GM12801 (cell line): ENCODE measurements around the gene UBE2J2.

Experiments used
- TF ChIP-seq, protein P1 (sequence below): IDR thresholded peaks from one replicate; pipeline ENCODE4 v1.5.1; 2011; ENCODE audit warnings: control low read depth; ENCODE audit not compliant: insufficient read length; ENCODE audit errors: extremely low read depth

UBE2J2 gene

DNA sequence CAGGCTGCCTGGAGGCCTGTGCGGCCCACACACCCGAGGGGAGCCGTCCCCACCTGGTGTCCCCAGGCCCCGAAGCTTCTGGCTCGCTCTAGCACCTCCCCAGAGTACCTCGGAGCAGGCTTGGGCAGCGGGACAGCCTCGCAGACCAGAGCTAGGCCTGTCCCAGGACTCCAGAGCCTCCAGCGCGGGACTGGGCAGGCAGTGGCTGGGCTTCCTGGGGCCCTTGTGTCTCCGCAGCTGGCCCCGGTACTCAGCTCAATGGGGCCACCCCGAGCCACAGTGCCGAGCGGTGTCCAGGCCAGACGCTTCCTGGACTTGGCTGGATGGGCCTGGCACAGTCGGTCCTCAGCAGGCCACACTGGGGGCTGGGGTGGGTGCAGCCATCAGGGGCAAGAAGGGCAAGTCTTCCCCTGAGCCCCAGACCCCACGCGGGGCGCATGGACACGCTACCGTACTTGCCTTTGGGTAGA, 11.5 kb upstream of the UBE2J2 start:
- TF ChIP-seq, protein P1, sequence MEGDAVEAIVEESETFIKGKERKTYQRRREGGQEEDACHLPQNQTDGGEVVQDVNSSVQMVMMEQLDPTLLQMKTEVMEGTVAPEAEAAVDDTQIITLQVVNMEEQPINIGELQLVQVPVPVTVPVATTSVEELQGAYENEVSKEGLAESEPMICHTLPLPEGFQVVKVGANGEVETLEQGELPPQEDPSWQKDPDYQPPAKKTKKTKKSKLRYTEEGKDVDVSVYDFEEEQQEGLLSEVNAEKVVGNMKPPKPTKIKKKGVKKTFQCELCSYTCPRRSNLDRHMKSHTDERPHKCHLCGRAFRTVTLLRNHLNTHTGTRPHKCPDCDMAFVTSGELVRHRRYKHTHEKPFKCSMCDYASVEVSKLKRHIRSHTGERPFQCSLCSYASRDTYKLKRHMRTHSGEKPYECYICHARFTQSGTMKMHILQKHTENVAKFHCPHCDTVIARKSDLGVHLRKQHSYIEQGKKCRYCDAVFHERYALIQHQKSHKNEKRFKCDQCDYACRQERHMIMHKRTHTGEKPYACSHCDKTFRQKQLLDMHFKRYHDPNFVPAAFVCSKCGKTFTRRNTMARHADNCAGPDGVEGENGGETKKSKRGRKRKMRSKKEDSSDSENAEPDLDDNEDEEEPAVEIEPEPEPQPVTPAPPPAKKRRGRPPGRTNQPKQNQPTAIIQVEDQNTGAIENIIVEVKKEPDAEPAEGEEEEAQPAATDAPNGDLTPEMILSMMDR: no peak

DNA sequence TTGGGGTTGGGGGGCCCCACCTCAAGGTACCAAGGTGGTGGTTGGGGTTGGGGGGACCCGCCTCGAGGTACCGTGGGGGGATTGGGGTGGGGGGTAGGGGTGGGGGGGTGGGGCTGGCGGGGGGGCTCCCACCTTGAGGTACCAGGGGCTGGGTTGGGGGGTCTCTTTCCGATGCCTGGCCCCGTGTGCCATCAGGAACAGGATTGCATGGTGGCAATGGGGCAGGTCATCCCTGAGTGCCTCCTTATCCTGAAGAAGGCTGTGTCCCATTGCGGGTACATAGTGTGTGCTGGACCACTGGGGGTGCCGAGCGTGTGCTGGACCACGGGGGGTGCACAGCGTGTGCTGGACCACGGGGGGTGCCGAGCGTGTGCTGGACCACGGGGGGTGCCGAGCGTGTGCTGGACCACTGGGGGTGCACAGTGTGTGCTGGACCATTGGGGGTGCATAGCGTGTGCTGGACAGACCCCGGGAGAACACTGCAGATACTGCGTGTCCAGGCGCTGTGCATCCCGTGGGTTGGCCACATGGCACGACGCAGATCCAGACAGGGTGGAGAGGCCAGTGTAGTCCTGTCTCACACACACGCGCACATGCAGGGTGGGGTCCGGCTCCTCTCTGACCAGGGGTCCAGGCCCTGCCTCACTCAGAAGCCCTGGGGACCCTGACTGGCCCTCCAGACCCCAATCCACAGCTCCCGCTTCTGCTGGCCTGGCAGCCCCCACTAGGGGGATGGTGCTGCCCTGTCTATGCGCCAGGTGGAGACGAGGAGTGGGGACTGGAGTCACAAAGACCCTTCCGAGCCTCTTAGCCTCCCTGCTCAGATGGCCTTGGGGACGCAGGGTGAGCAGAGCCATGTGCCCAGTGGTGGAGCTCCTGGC, 10.8 kb upstream of the UBE2J2 start:
- TF ChIP-seq, protein P1: no peak

DNA sequence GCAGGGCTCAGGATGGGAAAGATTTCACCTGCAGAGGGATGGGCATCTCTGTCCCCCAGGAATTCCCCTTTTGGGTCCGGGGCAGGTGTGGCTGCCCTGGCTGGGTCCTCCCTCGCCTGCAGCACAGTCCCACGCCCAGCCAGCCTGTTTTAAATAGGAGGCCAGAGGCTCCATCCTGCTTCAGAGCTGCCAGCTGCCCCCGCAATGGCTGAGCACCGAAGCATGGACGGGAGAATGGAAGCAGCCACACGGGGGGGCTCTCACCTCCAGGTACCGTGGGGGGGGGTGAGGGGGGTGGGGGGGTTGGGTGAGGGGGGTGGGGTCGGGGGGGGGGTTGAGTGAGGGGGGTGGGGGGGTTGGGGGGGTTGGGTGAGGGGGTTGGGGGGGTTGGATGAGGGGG, 10.2 kb upstream of the UBE2J2 start:
- TF ChIP-seq, protein P1: no peak

DNA sequence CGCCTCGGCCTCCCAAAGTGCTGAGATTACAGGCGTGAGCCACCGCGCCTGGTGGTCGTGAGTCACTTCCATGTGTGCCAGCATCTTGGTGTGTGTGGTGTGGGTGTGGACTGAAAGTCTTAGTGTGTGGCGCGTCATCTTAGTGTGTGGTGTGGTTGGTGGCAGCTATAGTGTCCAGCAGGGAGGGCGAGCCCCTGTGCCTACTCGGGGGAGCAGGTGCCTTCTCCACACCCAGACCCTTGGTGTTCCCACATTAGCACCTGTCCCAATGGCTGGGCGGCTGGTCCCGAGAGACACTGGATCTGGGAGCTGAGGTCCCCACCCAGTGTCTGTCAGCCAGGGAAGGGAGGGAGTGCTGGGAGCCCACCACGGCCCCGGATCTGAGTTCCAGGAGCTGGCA, 9.3 kb upstream of the UBE2J2 start:
- TF ChIP-seq, protein P1: no peak

DNA sequence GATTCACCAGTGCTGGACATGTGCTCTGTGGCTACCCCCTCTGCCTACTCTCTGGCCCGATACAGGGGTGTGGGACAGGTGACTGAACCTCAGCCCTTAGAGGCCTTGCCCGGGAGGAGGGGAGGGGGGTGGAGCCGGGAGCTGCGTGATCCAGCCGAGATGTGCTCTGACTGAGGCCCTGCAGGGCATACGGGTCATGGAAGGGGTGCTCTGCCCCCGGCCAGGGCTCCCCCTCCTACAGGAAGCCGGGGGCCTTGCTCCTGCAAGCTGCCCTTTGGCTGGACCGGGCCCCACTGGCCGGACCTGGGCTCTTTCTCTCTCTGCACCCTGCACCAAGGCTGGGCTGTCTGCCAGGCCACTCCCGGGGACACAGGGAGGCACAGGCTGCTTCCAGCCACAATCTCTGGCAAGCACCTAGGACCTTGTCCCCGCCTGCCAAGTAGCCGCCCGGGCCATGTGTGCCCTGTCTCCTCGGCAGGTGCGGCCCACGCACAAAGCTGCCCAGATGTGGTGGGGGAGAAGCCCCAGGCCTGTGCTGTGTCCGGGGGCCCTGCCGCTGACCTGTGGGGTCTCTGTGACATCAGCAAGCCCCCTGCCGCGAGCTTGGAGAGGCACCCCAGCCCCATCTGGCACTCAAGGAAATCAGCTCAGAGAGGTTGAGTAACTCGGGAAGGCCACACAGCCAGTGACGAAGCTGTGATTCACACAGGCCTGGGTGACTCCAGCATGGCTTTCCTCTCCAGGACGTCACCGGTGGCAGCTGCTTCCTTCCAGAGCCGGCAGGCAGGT, 8.1 kb upstream of the UBE2J2 start:
- TF ChIP-seq, protein P1: no peak

DNA sequence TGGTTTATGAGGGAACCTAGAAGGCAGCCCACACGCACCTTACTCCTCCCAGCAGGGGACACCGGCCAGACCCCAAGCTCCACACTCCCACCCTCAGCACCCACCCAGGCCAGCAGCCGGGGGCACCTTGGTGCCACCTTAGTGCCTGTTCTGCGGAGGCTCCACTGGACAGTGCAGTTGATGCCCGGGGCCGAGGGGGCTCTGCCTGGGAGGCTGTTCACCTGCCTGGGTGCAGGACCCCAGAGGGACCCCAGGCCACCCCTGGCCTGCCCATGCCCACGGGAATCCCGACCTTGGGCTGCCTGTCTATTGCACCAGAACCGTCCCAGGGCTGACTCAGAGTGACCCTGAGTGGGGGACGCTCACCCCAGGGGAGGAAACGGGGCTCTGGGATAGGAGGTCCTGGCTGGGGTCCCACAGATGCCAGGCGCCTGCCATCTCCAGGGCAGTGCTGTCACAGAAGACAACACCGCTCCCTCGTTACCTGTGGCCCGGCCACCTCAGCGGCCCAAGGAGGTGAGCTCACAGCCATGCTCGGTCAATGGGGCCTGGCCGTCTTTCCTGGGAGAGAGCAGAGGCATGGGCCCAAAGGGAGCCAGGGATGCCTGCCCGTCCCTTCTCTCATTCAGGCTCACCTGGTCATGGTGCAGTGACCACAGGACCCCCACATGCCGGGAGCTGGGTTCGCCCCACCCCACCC, 7.3 kb upstream of the UBE2J2 start:
- TF ChIP-seq, protein P1: no peak

DNA sequence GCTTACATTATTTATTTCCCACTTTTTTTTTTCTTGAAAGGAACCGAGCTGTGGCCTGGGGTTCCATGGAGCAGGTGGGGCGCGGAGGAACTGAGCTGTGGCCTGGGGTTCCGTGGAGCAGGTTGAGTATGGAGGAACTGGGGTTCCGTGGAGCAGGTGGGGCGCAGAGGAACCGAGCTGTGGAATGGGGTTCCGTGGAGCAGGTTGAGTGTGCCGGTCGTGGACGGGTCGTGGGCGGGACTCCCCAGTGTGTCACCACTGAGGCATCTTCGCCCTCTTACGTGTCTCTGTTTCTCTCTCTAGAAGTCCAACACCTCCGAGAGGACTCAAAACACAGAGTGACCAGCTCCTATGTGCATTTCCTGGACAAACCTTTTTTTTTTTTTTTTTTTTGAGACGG, 5.4 kb upstream of the UBE2J2 start:
- TF ChIP-seq, protein P1: no peak
